Gastroesophageal sphincter (tissue), 4 donors: ENCODE measurements around the gene ARSD. TPM values are rescaled to one million over a fixed set of nuclear protein-coding genes. Genes with fewer than 3 reads are reported as not detected.

ENCODE experiments used
- ATAC-seq: fragments of 150-250 bp; one replicate; pipeline ENCODE4 v1.9.1; 2016; ENCODE audit warnings: mild to moderate bottlenecking, moderate library complexity
- H3K27ac ChIP-seq, 4 donors: fragments of 200-600 bp; sonication (generic) in 3 of 4; 1 replicate in 3 of 4; 2 replicates in 1 of 4; pipeline ENCODE4 v1.5.1; 2016 to 2019
- H3K27me3 ChIP-seq: fragments of 200-600 bp; sonication (generic); one replicate; pipeline ENCODE4 v1.5.1; 2019
- H3K36me3 ChIP-seq, 2 donors: fragments of 200-600 bp; sonication (generic); one replicate each; pipeline ENCODE4 v1.5.1; 2019; ENCODE audit warnings: control low read depth in 1 of 2
- H3K4me1 ChIP-seq, 3 donors: fragments of 200-600 bp; sonication (generic); 1 replicate in 2 of 3; 2 replicates in 1 of 3; pipeline ENCODE4 v1.5.1; 2016 to 2019; ENCODE audit warnings: control low read depth in 2 of 3
- H3K4me3 ChIP-seq, 2 donors: fragments of 200-600 bp; sonication (generic); one replicate each; pipeline ENCODE4 v1.5.1; 2019; ENCODE audit warnings: mild to moderate bottlenecking in 1 of 2, moderate library complexity in 1 of 2
- H3K9me3 ChIP-seq, 3 donors: fragments of 200-600 bp; sonication (generic); one replicate each; pipeline ENCODE4 v1.5.1; 2017 to 2019; ENCODE audit warnings: control low read depth in 2 of 3
- EP300 ChIP-seq: sonication (generic); formaldehyde crosslinking; IDR thresholded peaks from one replicate; pipeline ENCODE4 v1.6.1; 2017; ENCODE audit warnings: antibody characterized with exemption, mild to moderate bottlenecking
- POLR2A ChIP-seq, 2 donors: fragments of 450-650 bp; IDR thresholded peaks; one replicate each; pipeline ENCODE4 v1.6.1; 2017; ENCODE audit warnings: antibody characterized with exemption in 2 of 2, mild to moderate bottlenecking in 2 of 2, moderate library complexity in 1 of 2
- POLR2AphosphoS5 ChIP-seq: sonication (generic); formaldehyde crosslinking; IDR thresholded peaks from one replicate; pipeline ENCODE4 v1.6.1; 2017; ENCODE audit warnings: antibody characterized with exemption
- WGBS, 2 donors: methylation state at CpG; one replicate each; pipeline ENCODE4 v1.1.5; 2018; ENCODE audit warnings: low coverage in 1 of 2; 5-methylcytosine and 5-hydroxymethylcytosine counted together
- total RNA-seq, 4 donors: library from RNA; depleted of rRNA; stranded (reverse); fragments of >200 nt; gene quantifications; one replicate each; pipeline ENCODE4 v1.1.0, GENCODE V29; 2016
- TF ChIP-seq, protein P1 (sequence below), 4 experiments: fragments of 200-600 bp in 2 of 4; fragments of 450-650 bp in 2 of 4; sonication (generic) in 1 of 4; IDR thresholded peaks; one replicate each; pipeline ENCODE4 v1.5.1; 2017 to 2019; ENCODE audit warnings: antibody characterized with exemption in 4 of 4, mild to moderate bottlenecking in 2 of 4, moderate library complexity in 2 of 4

The ARSD gene
- total RNA-seq, 4 donors from 2014 or later, result 11.5 to 20.2 (median 12.4) TPM

DNA sequence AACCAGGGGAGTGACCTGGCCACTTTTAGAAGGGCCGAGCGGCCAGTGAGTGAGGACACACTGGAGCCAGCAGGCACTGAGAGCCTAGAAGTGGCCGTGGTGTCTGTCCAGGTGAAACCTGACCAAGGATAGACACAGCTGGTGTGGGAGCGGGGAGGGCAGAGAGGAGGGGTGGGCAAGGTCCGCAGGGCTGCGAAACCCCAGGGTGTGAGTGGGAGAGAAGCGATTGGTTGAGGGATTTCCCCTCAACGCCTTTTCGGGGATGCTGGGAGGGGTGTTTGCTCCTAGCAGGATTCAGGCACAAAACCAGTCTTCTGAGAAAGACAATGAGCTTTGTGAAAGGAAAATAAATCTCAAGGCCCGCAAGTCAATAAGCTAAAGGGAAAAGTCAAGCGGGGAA, 33.2 kb upstream of the ARSD start:
- H3K27ac ChIP-seq, result no peak overlapping the region
- whole genome bisulfite sequencing, 2 donors, result 80 to 91% methylated on average over 5 of the region's 11 CpGs
- no peaks in the 10 kb centered on the region for H3K27me3 ChIP-seq
- no peak for ATAC-seq
- TF ChIP-seq, protein P1, sequence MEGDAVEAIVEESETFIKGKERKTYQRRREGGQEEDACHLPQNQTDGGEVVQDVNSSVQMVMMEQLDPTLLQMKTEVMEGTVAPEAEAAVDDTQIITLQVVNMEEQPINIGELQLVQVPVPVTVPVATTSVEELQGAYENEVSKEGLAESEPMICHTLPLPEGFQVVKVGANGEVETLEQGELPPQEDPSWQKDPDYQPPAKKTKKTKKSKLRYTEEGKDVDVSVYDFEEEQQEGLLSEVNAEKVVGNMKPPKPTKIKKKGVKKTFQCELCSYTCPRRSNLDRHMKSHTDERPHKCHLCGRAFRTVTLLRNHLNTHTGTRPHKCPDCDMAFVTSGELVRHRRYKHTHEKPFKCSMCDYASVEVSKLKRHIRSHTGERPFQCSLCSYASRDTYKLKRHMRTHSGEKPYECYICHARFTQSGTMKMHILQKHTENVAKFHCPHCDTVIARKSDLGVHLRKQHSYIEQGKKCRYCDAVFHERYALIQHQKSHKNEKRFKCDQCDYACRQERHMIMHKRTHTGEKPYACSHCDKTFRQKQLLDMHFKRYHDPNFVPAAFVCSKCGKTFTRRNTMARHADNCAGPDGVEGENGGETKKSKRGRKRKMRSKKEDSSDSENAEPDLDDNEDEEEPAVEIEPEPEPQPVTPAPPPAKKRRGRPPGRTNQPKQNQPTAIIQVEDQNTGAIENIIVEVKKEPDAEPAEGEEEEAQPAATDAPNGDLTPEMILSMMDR (IDR thresholded peaks at IDR 0.05), result no peak
- TF ChIP-seq EP300, result no peak
- no peak for TF ChIP-seq POLR2A (IDR thresholded peaks at IDR 0.05)
- TF ChIP-seq POLR2AphosphoS5, result no peak
- H3K36me3 ChIP-seq, result no peaks in the 10 kb centered on the region
- no peaks in the 10 kb centered on the region for H3K9me3 ChIP-seq
- no peak overlapping the region for H3K4me3 ChIP-seq
- H3K4me1 ChIP-seq, result no peaks in the 10 kb centered on the region

DNA sequence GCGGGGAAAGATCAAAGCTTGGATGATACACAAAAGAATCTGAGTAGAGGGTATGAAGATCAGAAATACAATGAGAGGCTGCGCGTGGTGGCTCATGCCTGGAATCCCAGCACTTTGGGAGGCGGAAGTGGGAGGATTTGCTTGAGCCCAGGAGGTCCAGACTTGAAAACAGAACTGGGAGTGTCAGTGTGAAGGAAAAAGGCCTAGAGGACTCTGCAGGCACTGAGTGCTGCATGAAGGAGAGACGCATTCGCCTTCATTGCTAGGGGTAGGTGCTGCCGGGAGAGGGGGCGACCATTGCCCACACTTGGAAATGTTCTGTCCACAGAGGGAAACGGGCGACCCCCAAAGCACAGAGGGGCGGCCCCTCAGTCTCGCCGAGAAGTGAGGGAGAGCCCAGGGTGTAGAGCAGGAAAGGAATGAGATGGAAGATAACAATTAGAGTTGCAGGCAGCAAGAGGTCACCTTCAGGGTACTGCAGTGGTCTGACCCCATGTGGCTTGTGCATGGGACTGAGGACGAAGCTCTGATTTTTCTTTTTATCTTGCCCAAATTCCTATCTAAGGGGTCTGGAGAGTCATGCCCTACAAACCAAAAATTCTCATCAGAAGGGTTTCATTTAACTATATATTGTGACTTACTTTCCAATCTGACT, 31.8 kb upstream of the ARSD start:
- H3K4me3 ChIP-seq, result no peak overlapping the region
- H3K27ac ChIP-seq, result no peak overlapping the region
- ATAC-seq, result no peak
- WGBS, 2 donors, result 67 to 83% methylated on average over 1 of the region's 14 CpGs
- H3K27me3 ChIP-seq, result no peaks in the 10 kb centered on the region
- H3K36me3 ChIP-seq, result no peaks in the 10 kb centered on the region
- no peaks in the 10 kb centered on the region for H3K9me3 ChIP-seq
- TF ChIP-seq POLR2A (IDR thresholded peaks at IDR 0.05), result no peak
- TF ChIP-seq, protein P1 (IDR thresholded peaks at IDR 0.05), result no peak
- no peak for TF ChIP-seq POLR2AphosphoS5
- TF ChIP-seq EP300, result no peak
- H3K4me1 ChIP-seq, result no peaks in the 10 kb centered on the region

DNA sequence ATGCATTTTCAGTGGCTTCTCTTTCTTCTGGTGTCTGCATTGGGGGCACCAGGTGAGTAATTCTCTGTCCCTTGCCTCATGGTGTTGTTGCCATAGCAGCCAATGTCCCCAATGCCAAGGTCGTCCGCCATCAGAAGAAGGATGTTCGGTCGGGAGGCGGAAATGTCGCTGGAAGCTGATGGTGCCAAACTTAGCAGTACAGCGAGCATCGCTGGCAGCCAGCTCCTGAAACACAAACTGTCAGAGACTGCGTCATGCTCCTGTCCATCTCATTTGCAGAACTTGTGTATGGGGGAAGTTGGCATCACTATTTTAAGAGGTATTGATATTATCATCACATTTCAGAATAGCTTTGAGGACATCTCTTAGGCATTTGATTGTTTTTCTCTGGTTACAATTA, 29.1 kb upstream of the ARSD start:
- no peaks in the 10 kb centered on the region for H3K27me3 ChIP-seq
- WGBS, 2 donors, result no CpG with 5 or more reads among the region's 9 CpGs
- no peaks in the 10 kb centered on the region for H3K9me3 ChIP-seq
- no peak overlapping the region for H3K27ac ChIP-seq
- TF ChIP-seq POLR2A (IDR thresholded peaks at IDR 0.05) (no peak), POLR2AphosphoS5 (no peak), EP300 (no peak)
- TF ChIP-seq, protein P1 (IDR thresholded peaks at IDR 0.05), result no peak
- ATAC-seq, result no peak
- no peaks in the 10 kb centered on the region for H3K36me3 ChIP-seq
- no peak overlapping the region for H3K4me3 ChIP-seq
- no peaks in the 10 kb centered on the region for H3K4me1 ChIP-seq

DNA sequence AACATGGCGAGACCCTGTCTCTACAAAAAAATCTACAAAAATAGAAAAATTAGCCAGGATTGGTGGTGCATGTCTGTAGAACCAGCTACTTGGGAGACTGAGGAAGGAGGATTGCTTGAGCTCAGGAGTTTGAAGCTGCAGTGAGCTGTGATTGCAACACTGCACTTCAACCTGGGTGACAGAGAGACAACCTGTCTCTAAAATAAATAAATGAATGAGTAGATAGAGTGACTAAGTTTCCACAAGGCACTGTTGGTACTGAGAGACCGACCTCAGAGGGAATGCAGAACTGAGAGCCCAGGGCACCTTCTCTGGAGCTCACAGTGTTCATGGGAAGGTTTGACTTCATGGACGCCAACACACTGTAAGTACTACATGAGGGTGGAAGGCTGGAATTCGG, 26.7 kb upstream of the ARSD start:
- Histone ChIP-seq H3K4me3 (no peak overlapping the region), H3K9me3 (no peaks in the 10 kb centered on the region), H3K4me1 (no peaks in the 10 kb centered on the region), H3K27me3 (no peaks in the 10 kb centered on the region), H3K36me3 (no peaks in the 10 kb centered on the region), H3K27ac (no peak overlapping the region)
- ATAC-seq, result no peak
- WGBS, 2 donors, result 92% methylated on average over 2 of the region's 4 CpGs; no CpG with 5 or more reads in 1 of the 2 donors
- TF ChIP-seq EP300, result no peak
- no peak for TF ChIP-seq POLR2AphosphoS5
- TF ChIP-seq POLR2A (IDR thresholded peaks at IDR 0.05), result no peak
- TF ChIP-seq, protein P1 (IDR thresholded peaks at IDR 0.05), result no peak

DNA sequence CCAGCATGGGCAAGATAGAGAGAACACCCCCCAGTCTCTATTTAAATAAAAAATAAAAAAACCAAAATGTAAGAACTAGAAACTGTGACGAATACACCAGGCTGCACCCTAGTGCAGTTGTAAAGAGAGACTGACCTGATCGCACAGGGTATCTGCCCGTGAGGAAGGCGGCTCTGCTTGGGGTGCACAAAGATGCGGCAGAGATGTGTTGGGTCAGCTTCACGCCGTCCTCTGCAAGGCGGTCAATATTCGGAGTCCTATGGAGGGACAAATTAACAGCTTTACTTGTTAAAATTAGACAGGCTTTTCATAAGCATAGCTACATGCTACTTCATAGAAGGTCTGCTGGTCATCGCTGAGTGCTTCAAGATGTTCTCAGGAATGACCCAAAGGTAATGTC, 26.1 kb upstream of the ARSD start:
- no peak overlapping the region for H3K4me3 ChIP-seq
- H3K36me3 ChIP-seq, result no peaks in the 10 kb centered on the region
- no peaks in the 10 kb centered on the region for H3K4me1 ChIP-seq
- H3K27me3 ChIP-seq, result no peaks in the 10 kb centered on the region
- no peak overlapping the region for H3K27ac ChIP-seq
- H3K9me3 ChIP-seq, result no peaks in the 10 kb centered on the region
- WGBS, 2 donors, result 82% methylated on average over 5 of the region's 10 CpGs; no CpG with 5 or more reads in 1 of the 2 donors
- no peak for ATAC-seq
- TF ChIP-seq, protein P1 (IDR thresholded peaks at IDR 0.05), result no peak
- TF ChIP-seq POLR2A (IDR thresholded peaks at IDR 0.05) (no peak), POLR2AphosphoS5 (no peak), EP300 (no peak)
